NCI-H1092 treated with DMSO at 0.1 percent for 48 hours (cell line): ENCODE measurements around the gene CDC42EP5.

ENCODE experiments used
- DNase-seq: peaks from one replicate; lab custom pipeline; 2025; lab: John Stamatoyannopoulos, UW

The CDC42EP5 gene

GRCh38 chr19:54462047-54462654, 10.9 kb downstream of the CDC42EP5 start:
- no peak for DNase-seq

DNA sequence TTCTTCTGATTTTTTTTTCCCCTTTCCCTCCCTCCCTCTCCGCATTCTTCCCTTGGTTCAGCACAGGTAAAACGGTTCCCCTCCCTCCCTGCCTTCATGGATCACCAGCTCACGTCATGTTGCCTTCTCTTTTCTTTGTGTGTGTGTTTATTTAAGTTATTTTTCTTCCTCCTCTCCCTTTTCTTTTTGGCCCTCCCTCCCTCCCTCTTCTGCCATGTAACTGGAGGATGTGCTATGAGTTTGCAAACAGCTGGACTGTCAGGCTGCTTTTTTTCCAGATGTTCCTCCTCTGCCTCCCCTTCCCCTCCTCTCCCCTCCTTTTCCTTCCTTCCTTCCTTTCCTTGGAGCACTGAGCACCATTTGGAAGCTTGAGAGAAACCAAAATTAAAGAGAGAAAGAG, 11.5 kb downstream of the CDC42EP5 start:
- DNase-seq, result no peak

- no peak for DNase-seq
Measured at GRCh38 chr19:54461210-54461609, 11.9 kb downstream of the CDC42EP5 start.

- DNase-seq, result no peak
Measured at GRCh38 chr19:54460230-54461005, 12.7 kb downstream of the CDC42EP5 start.

- no peak for DNase-seq
Measured at GRCh38 chr19:54459282-54460229, 13.5 kb downstream of the CDC42EP5 start.

DNA sequence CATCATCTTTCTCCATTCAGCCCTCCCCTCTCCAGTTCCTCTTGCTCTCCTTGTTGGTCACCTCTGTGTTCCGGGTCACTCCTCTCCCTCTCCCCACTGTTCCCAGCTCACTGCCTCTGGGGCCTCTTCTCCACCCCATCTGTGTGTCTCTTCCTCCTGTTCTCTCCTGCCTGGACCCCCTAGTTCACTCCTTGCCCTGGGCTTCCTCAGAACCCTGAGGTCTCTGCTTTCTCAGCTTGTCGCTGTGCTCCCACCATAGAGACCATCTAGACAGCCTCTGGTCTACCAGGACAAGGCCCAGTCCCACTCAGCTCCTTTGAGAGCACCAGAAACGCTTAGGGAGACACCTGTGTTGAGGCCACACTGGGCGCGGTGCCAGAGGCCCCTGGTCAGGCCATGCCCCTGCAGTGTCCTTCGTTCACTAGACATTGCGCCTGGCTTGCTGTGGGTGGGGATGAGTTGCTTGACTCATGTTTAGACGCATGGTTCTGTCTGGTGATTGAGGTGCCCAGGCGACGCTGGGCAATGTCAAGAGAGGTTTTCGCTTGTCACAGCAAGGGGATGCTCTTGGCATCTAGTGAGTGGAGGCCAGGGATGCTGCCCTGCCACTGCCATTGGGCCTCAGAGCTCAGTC, 14.3 kb downstream of the CDC42EP5 start:
- no peak for DNase-seq

DNA sequence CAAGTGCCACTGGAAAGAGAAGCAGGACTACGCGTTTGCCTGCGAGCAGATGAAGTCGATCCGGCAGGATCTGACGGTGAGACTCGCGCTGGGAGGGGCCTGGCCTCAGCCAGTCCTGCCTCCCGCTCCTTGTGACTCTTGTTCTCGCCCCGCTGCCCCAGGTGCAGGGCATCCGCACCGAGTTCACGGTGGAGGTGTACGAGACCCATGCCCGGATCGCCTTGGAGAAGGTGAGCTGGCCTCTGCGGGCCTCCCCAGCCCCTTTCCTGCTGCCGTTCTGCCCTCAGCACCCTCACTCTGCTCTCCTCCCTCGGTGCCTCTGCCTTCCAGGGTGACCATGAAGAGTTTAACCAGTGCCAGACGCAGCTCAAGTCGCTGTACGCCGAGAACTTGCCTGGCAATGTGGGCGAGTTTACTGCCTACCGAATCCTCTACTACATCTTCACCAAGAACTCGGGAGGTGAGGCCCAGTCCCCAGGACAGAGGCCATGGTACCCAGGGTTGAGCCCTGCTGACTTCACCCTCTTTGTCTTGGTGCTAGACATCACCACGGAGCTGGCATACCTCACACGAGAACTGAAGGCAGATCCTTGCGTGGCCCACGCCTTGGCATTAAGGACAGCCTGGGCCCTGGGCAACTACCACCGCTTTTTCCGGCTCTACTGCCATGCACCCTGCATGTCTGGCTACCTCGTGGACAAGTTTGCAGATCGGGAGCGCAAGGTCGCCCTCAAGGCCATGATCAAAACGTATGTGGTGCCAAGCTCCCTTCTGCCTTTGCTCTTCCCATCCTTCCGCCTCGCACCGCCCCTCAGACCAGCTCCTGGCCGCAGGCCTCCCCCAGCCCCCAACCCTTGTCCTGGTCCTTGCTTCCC, 15.1 kb downstream of the CDC42EP5 start:
- DNase-seq, result no peak

DNA sequence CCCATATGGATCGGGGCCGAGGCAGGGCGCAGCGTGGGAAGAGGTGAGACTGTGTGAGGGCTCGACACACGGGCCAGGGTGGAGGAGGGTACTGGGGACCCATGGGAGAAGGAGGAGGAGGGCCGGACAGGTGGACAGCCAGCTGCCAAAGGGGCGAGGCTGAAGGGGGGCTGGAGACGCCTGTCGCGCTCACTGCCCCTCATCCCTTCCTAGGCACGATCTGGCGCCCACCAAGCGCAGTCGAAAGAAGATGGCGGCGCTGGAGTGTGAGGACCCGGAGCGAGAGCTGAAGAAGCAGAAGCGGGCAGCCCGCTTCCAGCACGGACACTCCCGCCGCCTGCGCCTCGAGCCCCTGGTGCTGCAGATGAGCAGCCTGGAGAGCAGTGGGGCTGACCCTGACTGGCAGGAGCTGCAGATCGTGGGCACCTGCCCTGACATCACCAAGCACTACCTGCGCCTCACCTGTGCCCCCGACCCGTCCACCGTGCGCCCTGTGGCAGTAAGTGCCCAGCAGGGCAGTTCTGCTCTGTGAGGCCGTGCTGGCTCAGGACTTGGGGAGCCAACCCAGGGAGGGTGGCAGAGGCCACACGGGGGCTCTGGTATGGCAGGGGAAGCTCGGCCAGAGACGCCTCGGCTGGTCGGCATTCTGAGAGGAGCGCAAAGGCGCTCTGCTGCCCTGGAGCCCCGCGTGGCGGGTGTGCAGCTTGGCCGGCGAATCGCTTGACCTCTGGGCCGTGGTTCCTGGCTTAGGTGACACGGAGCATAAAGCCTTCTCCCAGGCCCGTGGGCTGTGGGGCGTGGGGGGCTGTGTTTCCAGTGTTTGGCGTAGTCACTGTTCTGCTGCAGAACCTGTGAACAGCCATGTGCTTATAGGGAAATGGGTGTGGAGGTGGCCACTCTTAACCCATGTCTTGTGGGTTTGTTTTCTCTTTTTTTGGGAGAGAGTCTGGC, 16.4 kb downstream of the CDC42EP5 start:
- no peak for DNase-seq

DNA sequence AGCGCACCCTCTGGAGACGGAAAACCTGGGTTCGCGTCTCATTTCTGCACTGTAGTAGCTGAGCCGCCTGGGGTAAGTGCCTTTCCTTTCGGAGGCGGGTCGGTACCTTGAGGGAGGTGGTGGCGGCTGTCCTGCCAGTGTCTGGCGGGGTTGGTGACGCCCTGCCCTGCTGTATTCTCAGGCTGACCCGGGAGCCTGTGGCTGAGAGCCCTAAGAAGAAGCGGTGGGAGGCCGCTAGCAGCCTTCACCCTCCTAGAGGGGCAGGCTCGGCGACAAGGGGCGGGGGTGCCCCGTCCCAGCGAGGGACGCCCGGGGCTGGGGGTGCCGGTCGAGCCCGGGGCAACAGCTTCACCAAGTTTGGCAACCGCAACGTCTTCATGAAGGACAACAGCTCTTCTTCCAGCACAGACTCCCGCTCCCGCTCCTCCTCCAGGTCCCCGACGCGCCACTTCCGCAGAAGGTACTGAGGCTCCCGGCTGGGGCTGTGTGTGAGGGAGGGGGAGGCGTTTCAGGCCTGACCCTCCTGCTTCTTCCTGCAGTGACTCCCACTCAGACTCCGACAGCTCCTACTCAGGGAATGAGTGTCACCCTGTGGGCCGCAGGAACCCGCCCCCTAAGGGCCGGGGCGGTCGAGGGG, 17.2 kb downstream of the CDC42EP5 start:
- DNase-seq, result no peak

DNA sequence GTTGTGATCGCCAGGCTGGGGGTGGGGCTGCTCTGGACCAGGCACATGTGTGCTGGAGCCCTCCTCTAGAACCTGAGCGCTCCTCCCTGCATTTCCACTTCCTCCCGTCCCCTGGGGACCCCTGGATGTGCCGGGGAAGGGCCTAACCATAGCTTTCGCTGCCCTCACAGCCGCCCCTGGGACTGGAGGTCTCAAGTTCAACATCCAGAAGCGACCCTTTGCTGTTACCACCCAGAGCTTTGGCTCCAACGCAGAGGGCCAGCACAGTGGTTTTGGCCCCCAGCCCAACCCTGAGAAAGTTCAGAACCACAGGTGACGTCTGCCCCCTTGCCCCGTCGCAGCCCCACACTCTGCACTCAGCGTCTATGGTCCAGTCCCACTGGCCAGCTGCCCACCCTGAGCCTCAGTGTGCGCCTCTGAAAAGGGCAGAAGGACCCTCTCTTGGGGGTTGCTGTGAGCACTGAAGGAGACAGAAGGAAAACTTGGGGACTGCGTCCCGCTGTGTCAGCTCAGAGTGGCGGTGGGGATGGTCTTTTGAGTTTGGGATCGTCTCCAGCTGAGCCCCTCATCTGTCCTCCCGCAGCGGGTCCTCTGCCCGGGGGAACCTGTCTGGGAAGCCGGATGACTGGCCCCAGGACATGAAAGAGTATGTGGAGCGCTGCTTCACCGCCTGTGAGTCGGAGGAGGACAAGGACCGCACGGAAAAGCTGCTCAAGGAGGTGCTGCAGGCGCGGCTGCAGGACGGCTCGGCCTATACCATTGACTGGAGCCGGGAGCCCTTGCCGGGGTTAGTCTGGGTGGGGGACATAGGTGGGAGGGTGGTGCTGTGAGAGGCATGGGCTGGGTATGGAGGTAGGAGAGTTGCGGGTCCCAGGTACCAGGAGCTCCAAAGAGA, 18.1 kb downstream of the CDC42EP5 start:
- DNase-seq, result no peak

GRCh38 chr19:54453921-54454780, 18.9 kb downstream of the CDC42EP5 start:
- no peak for DNase-seq

GRCh38 chr19:54452626-54453025, 20.5 kb downstream of the CDC42EP5 start:
- DNase-seq, result no peak

- DNase-seq, result no peak
Measured at GRCh38 chr19:54451997-54452396, 21.1 kb downstream of the CDC42EP5 start.

GRCh38 chr19:54451331-54451871, 21.7 kb downstream of the CDC42EP5 start:
- DNase-seq, result no peak

GRCh38 chr19:54449701-54450069, 23.4 kb downstream of the CDC42EP5 start:
- DNase-seq, result no peak

GRCh38 chr19:54448774-54449700, 24.1 kb downstream of the CDC42EP5 start, which contains the start of gene LENG8:
Gene LENG8 (plus strand): TSS chr19:54449199. CDS start chr19:54451345, 2,146 bp downstream.
- peak; percentile 93 for DNase-seq
